ENCODE results near the gene ETNK1.

ETNK1 gene

DNA sequence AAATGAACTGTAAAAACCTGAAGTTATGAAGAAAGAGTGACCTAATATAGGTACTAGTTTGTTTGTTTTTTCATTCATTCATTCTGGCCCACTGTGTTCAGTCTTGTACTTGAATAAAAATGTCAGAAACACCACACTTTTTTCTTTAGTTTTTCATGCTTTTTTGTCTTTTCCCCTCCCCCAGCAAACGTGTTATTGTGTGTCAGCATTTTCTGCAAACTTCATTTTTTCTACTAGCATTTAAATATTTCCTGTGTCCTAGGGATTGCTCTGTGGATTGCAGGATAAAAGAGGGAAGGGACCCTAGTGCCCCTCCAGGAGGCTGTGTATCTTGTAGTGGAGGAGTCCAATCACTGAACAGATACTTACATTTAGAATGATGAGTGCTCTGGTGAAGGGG is 42.2 kb downstream of the ETNK1 start:
- no peak for TF ChIP-seq OSR1 (CRISPR knock-in tag; IDR thresholded peaks at IDR 0.05)
- no peak for TF ChIP-seq ISL1 (CRISPR knock-in tag; IDR thresholded peaks at IDR 0.05)
- TF ChIP-seq, protein P1, sequence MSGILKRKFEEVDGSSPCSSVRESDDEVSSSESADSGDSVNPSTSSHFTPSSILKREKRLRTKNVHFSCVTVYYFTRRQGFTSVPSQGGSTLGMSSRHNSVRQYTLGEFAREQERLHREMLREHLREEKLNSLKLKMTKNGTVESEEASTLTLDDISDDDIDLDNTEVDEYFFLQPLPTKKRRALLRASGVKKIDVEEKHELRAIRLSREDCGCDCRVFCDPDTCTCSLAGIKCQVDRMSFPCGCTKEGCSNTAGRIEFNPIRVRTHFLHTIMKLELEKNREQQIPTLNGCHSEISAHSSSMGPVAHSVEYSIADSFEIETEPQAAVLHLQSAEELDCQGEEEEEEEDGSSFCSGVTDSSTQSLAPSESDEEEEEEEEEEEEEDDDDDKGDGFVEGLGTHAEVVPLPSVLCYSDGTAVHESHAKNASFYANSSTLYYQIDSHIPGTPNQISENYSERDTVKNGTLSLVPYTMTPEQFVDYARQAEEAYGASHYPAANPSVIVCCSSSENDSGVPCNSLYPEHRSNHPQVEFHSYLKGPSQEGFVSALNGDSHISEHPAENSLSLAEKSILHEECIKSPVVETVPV (CRISPR knock-in tag; IDR thresholded peaks at IDR 0.05) = no peak
- TF ChIP-seq SNAI2 (CRISPR knock-in tag; IDR thresholded peaks at IDR 0.05) = no peak
- TF ChIP-seq BACH2 (CRISPR knock-in tag; IDR thresholded peaks at IDR 0.05; ENCODE audit: borderline replicate concordance) = no peak
- TF ChIP-seq ZNF70 (CRISPR knock-in tag; IDR thresholded peaks at IDR 0.05) = no peak
- TF ChIP-seq GLIS3 (CRISPR knock-in tag; IDR thresholded peaks at IDR 0.05) = no peak
- no peak for TF ChIP-seq CSDC2 (CRISPR knock-in tag; IDR thresholded peaks at IDR 0.05)
- no peak for TF ChIP-seq ZNF8 (CRISPR knock-in tag; IDR thresholded peaks at IDR 0.05)
- TF ChIP-seq, protein P2, sequence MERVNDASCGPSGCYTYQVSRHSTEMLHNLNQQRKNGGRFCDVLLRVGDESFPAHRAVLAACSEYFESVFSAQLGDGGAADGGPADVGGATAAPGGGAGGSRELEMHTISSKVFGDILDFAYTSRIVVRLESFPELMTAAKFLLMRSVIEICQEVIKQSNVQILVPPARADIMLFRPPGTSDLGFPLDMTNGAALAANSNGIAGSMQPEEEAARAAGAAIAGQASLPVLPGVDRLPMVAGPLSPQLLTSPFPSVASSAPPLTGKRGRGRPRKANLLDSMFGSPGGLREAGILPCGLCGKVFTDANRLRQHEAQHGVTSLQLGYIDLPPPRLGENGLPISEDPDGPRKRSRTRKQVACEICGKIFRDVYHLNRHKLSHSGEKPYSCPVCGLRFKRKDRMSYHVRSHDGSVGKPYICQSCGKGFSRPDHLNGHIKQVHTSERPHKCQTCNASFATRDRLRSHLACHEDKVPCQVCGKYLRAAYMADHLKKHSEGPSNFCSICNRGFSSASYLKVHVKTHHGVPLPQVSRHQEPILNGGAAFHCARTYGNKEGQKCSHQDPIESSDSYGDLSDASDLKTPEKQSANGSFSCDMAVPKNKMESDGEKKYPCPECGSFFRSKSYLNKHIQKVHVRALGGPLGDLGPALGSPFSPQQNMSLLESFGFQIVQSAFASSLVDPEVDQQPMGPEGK (CRISPR knock-in tag; IDR thresholded peaks at IDR 0.05; ENCODE audit: borderline replicate concordance) = no peak
- no peak for TF ChIP-seq RARB (CRISPR knock-in tag; IDR thresholded peaks at IDR 0.05)
- TF ChIP-seq, protein P3, sequence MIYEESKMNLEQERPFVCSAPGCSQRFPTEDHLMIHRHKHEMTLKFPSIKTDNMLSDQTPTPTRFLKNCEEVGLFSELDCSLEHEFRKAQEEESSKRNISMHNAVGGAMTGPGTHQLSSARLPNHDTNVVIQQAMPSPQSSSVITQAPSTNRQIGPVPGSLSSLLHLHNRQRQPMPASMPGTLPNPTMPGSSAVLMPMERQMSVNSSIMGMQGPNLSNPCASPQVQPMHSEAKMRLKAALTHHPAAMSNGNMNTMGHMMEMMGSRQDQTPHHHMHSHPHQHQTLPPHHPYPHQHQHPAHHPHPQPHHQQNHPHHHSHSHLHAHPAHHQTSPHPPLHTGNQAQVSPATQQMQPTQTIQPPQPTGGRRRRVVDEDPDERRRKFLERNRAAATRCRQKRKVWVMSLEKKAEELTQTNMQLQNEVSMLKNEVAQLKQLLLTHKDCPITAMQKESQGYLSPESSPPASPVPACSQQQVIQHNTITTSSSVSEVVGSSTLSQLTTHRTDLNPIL (CRISPR knock-in tag; IDR thresholded peaks at IDR 0.05; ENCODE audit: low read depth) = no peak
- TF ChIP-seq, protein P4, sequence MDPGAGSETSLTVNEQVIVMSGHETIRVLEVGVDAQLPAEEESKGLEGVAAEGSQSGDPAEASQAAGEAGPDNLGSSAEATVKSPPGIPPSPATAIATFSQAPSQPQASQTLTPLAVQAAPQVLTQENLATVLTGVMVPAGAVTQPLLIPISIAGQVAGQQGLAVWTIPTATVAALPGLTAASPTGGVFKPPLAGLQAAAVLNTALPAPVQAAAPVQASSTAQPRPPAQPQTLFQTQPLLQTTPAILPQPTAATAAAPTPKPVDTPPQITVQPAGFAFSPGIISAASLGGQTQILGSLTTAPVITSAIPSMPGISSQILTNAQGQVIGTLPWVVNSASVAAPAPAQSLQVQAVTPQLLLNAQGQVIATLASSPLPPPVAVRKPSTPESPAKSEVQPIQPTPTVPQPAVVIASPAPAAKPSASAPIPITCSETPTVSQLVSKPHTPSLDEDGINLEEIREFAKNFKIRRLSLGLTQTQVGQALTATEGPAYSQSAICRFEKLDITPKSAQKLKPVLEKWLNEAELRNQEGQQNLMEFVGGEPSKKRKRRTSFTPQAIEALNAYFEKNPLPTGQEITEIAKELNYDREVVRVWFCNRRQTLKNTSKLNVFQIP (CRISPR knock-in tag; IDR thresholded peaks at IDR 0.05; ENCODE audit: borderline replicate concordance, low read depth) = no peak
- no peak for TF ChIP-seq ZFP3 (CRISPR knock-in tag; IDR thresholded peaks at IDR 0.05)
- no peak for TF ChIP-seq ARNTL (CRISPR knock-in tag; IDR thresholded peaks at IDR 0.05; ENCODE audit: borderline replicate concordance, low read depth)
- no peak for TF ChIP-seq TCF4 (CRISPR knock-in tag; IDR thresholded peaks at IDR 0.05; ENCODE audit: borderline replicate concordance)
- TF ChIP-seq ZNF565 (CRISPR knock-in tag; conservative IDR thresholded peaks at IDR 0.05; ENCODE audit: low read depth) = no peak
- TF ChIP-seq PPARA (CRISPR knock-in tag; IDR thresholded peaks at IDR 0.05; ENCODE audit: borderline replicate concordance) = no peak
- no peak for ATAC-seq

DNA sequence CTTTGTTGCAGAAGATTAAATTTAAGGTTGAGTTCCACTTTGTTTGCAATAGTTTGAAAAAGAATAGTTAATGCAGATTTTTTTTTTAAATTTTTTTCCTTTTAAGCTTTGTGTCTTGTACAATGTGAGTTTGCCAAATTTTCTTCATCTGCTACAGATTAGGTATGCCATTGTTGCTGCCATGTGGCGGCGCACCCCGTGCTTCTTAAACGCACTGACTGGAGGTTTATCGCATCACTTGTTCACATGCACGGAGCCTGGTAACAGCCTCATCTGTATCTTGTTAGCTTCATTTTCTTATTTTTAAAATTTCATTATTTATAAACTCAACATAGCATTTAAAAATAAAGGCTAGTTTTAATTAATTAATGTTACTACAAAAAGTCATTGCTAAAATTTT is 43.5 kb downstream of the ETNK1 start:
- TF ChIP-seq, protein P2 (CRISPR knock-in tag; IDR thresholded peaks at IDR 0.05; ENCODE audit: borderline replicate concordance) = no peak
- TF ChIP-seq CSDC2 (CRISPR knock-in tag; IDR thresholded peaks at IDR 0.05) = no peak
- TF ChIP-seq ZNF565 (CRISPR knock-in tag; conservative IDR thresholded peaks at IDR 0.05; ENCODE audit: low read depth) = no peak
- TF ChIP-seq, protein P4 (CRISPR knock-in tag; IDR thresholded peaks at IDR 0.05; ENCODE audit: borderline replicate concordance, low read depth) = no peak
- TF ChIP-seq GLIS3 (CRISPR knock-in tag; IDR thresholded peaks at IDR 0.05) = no peak
- TF ChIP-seq, protein P3 (CRISPR knock-in tag; IDR thresholded peaks at IDR 0.05; ENCODE audit: low read depth) = no peak
- TF ChIP-seq ZFP30 (CRISPR knock-in tag; IDR thresholded peaks at IDR 0.05) = no peak
- ATAC-seq = no peak
